Esophagus squamous epithelium (tissue), 5 donors: ENCODE data around the gene ANTXR2. TPM values are rescaled to one million over a fixed set of nuclear protein-coding genes. Genes with fewer than 3 reads are reported as not detected.

Source experiments
- DNase-seq: peaks from one replicate; lab custom pipeline; 2025; lab: John Stamatoyannopoulos, UW
- H3K27ac ChIP-seq, 4 donors: fragments of 200-600 bp; sonication (generic); one replicate each; pipeline ENCODE4 v1.5.1; 2016 to 2019; ENCODE audit warnings: mild to moderate bottlenecking in 1 of 4
- H3K27me3 ChIP-seq, 4 donors: fragments of 200-600 bp; sonication (generic); 1 replicate in 3 of 4; 2 replicates in 1 of 4; pipeline versions ENCODE4 v1.5.1 to v1.6.0; 2017 to 2021; ENCODE audit warnings: antibody characterized with exemption in 1 of 4
- H3K36me3 ChIP-seq, 3 donors: fragments of 200-600 bp; sonication (generic); one replicate each; pipeline ENCODE4 v1.5.1; 2016 to 2019
- H3K4me1 ChIP-seq, 3 donors: fragments of 200-600 bp; sonication (generic); one replicate each; pipeline ENCODE4 v1.5.1; 2017 to 2019
- H3K4me3 ChIP-seq, 4 donors: fragments of 200-600 bp; sonication (generic); 1 replicate in 3 of 4; 2 replicates in 1 of 4; pipeline ENCODE4 v1.5.1; 2016 to 2019; ENCODE audit warnings: mild to moderate bottlenecking in 2 of 4, moderate library complexity in 1 of 4
- H3K9me3 ChIP-seq, 3 donors: fragments of 200-600 bp; sonication (generic); one replicate each; pipeline ENCODE4 v1.5.1; 2016 to 2019
- CTCF ChIP-seq, 6 experiments: fragments of 450-650 bp in 4 of 6; fragments of 200-600 bp in 2 of 6; sonication (generic) in 2 of 6; IDR thresholded peaks; one replicate each; pipeline ENCODE4 v1.5.1; 2016 to 2019; ENCODE audit warnings: antibody characterized with exemption in 6 of 6, mild to moderate bottlenecking in 4 of 6, moderate library complexity in 4 of 6
- POLR2A ChIP-seq, 4 donors: fragments of 450-650 bp; IDR thresholded peaks; one replicate each; pipeline ENCODE4 v1.6.1; 2017; ENCODE audit warnings: antibody characterized with exemption in 4 of 4, mild to moderate bottlenecking in 4 of 4, moderate library complexity in 3 of 4
- WGBS, 2 donors: methylation state at CpG; one replicate each; pipeline ENCODE4 v1.1.5; 2018; 5-methylcytosine and 5-hydroxymethylcytosine counted together
- intact Hi-C: fragments of 100-400 bp; cut with DNase I; formaldehyde crosslinking; loops from one replicate; pipeline ENCODE4 v1.15.0; 2022
- total RNA-seq, 4 donors: library from RNA; depleted of rRNA; stranded (reverse); fragments of >200 nt; gene quantifications; one replicate each; pipeline ENCODE4 v1.1.0, GENCODE V29; 2016
- donor health status: DM: yes; HTN: yes; CAD: no.

ANTXR2 gene
- total RNA-seq, 4 donors from 2014 or later, result 1.6 to 60.3 (median 21.5) TPM

GRCh38 chr4:79958466-79959264, 114.4 kb downstream of the ANTXR2 start:
- Histone ChIP-seq H3K4me3 (no peak overlapping the region), H3K4me1 (no peaks in the 10 kb centered on the region), H3K27me3 (no peaks in the 10 kb centered on the region), H3K27ac (no peak overlapping the region), H3K36me3 (no peaks in the 10 kb centered on the region), H3K9me3 (no peaks in the 10 kb centered on the region)
- 64 to 74% methylated on average over 5 of the region's 5 CpGs for WGBS, 2 donors
- DNase-seq, result no peak
- TF ChIP-seq CTCF (IDR thresholded peaks at IDR 0.05) (no peak), POLR2A (IDR thresholded peaks at IDR 0.05) (no peak)
- intact Hi-C loops, result no loop called here

GRCh38 chr4:79949178-79949577, 123.9 kb downstream of the ANTXR2 start:
- Histone ChIP-seq H3K27ac (no peak overlapping the region), H3K4me1 (no peaks in the 10 kb centered on the region), H3K36me3 (no peaks in the 10 kb centered on the region), H3K4me3 (no peak overlapping the region), H3K27me3 (no peaks in the 10 kb centered on the region), H3K9me3 (no peaks in the 10 kb centered on the region)
- 88 to 91% methylated on average over 2 of the region's 2 CpGs for WGBS, 2 donors
- TF ChIP-seq CTCF (IDR thresholded peaks at IDR 0.05) (no peak), POLR2A (IDR thresholded peaks at IDR 0.05) (no peak)
- intact Hi-C loops, result no loop called here
- DNase-seq, result no peak

- no peak for DNase-seq
- Histone ChIP-seq H3K27ac (no peak overlapping the region), H3K4me3 (no peak overlapping the region), H3K9me3 (no peaks in the 10 kb centered on the region), H3K36me3 (no peaks in the 10 kb centered on the region), H3K4me1 (no peaks in the 10 kb centered on the region), H3K27me3 (no peaks in the 10 kb centered on the region)
- intact Hi-C loops, result no loop called here
- TF ChIP-seq POLR2A (IDR thresholded peaks at IDR 0.05) (no peak), CTCF (IDR thresholded peaks at IDR 0.05) (no peak)
Observed at GRCh38 chr4:79948739-79949138, 124.3 kb downstream of the ANTXR2 start.

- no peak for DNase-seq
- intact Hi-C loops, result no loop called here
- WGBS, 2 donors, result 47 to 63% methylated on average over 3 of the region's 3 CpGs
Observed at GRCh38 chr4:79948261-79948660, 124.8 kb downstream of the ANTXR2 start.

More at GRCh38 chr4:79948261-79948660, 124.8 kb downstream of the ANTXR2 start:
- no peaks in the 10 kb centered on the region for H3K9me3 ChIP-seq
- no peak for TF ChIP-seq POLR2A (IDR thresholded peaks at IDR 0.05)
- TF ChIP-seq CTCF (IDR thresholded peaks at IDR 0.05), result no peak
- H3K27ac ChIP-seq, result no peak overlapping the region
- no peaks in the 10 kb centered on the region for H3K27me3 ChIP-seq
- H3K4me3 ChIP-seq, result no peak overlapping the region
- H3K36me3 ChIP-seq, result no peaks in the 10 kb centered on the region
- H3K4me1 ChIP-seq, result no peaks in the 10 kb centered on the region
